GM19238 (cell line): ENCODE results near the gene AKAP13.
"Not testable (repeated sequence)": the region's sequence is repeated elsewhere in the genome, so short reads cannot be mapped to it uniquely, and the experiment has no call there.

Experiments used
- DNase-seq: peaks from one replicate; pipeline ENCODE4 v3.0.0; 2011; ENCODE audit warnings: low spot score; ENCODE audit not compliant: insufficient read length

AKAP13 gene

GRCh38 chr15:85441854-85442253, 61.5 kb downstream of the AKAP13 start:
- DNase-seq, result not testable (repeated sequence)

- DNase-seq, result no peak
Measured at GRCh38 chr15:85443046-85443445, 62.6 kb downstream of the AKAP13 start.

DNA sequence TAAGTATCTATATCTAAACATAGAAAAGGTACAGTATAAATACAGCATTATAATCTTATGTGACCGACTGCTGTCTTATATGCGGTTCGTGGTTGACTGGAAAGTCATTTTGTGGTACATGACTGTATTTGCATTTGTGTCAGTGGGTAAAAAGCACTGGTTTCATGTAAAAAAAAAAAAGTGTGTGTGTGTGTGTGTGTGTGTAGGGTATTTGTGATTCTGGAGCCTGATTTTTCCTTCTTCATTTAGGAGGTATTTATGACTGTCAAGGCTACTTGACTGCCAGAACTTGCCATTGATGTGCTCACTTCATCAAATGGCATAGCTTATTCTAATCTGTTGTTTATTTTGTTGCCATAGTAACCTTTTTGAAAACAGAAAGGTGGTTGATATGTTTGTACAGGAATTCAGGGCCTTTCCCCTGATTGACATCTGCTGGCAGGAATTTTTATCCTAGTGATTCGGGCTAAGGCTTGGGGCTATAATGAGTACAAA, 63.2 kb downstream of the AKAP13 start:
- DNase-seq, result no peak

DNA sequence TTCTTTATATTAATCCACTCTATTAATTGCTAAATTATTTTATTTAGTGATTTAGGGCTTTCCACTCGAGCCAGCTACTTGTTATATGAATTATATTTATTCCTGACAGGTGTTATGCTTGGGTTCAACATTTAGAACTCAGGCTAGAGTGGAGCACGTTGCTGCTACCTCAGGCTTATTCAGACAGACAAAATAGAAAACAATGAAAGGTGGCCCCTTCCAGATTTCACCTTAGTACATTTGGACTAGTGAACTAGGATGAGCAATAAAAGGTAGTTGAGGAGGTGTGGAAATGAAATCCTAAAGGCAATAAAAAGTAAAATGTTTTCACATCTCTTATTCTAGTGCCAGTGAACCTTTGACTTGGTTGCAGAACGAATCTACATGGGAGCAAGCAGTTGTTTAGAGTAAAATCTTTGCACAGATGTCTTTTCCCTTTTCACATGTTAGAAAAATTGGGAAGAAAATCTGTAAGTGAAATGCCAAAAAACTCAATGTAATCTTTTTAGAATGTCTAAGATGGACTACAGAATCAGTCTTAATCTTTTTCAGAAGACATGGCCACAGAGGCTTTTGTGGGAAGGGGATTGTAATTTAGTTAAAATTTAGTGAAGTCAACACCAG, 63.8 kb downstream of the AKAP13 start:
- DNase-seq, result no peak

DNA sequence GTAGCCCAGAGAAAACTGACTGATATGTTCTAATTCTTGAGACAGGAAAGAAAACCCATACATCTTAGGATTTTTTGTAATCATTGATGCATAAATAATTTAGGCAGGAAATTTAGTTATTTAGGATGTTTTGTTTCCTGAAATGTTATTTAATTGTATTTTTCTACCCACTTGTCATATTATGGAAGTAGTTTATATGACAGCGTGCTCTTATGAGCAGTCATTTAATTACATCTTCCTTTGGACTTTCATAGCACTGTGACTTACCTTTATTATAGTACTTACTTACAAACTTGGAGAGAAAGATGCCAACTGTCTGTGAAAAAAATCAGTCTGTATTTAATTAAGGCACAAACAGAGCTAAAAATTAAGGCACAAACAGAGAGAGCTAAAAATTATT, 65.0 kb downstream of the AKAP13 start:
- no peak for DNase-seq

GRCh38 chr15:85451099-85451700, 70.8 kb downstream of the AKAP13 start:
- DNase-seq, result no peak

DNA sequence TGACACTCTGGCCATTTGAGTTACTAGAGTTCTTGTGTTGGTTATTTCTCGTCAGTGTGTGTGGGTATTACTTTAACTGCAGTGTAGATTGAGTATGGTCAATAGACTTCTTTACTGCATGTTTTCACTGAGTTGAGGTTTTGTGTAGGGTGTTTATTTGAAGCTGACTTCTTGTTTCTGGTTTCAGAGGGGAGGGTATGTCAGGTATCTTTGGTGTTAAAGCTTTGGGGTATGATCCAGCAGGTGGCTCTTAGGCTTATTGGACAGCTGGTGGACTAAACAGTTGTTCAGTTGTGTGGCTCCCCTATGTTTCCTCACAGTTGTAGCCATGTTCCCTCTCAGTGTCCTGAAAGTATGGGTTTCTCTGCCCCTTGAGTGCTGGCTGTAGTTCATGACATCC, 72.0 kb downstream of the AKAP13 start:
- DNase-seq, result no peak

GRCh38 chr15:85453144-85453872, 72.9 kb downstream of the AKAP13 start:
- no peak for DNase-seq

- no peak for DNase-seq
Measured at GRCh38 chr15:85454403-85454802, 74.0 kb downstream of the AKAP13 start.

- DNase-seq, result no peak
Measured at GRCh38 chr15:85455891-85456290, 75.5 kb downstream of the AKAP13 start.

GRCh38 chr15:85456798-85457197, 76.4 kb downstream of the AKAP13 start:
- no peak for DNase-seq

- peak; percentile 23 for DNase-seq
Measured at GRCh38 chr15:85457392-85457968, 77.1 kb downstream of the AKAP13 start.

- no peak for DNase-seq
Measured at GRCh38 chr15:85458764-85459163, 78.4 kb downstream of the AKAP13 start.

DNA sequence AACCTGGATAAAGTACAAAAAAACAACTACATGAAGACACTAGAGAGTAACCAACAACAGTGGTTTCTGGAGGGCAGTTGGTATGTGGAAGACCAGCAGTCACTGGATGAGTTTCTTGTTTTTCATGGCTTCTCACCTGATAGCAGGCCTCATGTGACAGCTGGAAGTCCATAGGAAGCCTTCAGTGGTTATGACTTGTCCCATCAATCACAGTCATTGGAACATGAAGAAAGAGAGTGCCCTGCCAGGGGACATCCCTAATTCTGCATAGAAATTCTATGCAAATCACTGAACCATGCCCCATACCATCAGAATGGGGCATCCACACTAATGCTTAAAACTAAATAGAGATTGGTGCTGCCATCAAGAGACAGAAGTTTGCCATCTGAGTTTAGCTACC, 81.6 kb downstream of the AKAP13 start:
- no peak for DNase-seq

- no peak for DNase-seq
Measured at GRCh38 chr15:85463276-85463892, 83.0 kb downstream of the AKAP13 start.

DNA sequence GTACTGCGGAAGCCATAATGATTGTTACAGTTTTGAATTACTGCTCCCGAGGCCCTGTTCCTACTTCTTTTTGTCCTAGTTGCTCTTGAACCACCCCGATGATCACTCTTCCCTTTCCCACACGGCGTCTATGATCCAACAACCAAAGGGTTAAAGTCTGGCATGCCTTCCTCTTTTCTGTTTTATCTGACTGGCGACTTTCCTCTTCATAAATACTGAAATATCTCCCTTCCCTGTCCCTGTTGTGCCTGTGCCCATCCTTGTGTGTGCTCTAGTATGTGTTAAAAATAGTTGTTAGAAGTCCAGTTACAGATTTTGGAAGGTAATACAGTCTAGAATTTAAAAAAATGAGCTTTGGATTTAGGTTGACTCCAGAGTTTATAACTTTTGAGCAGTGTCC, 83.6 kb downstream of the AKAP13 start:
- DNase-seq, result no peak

DNA sequence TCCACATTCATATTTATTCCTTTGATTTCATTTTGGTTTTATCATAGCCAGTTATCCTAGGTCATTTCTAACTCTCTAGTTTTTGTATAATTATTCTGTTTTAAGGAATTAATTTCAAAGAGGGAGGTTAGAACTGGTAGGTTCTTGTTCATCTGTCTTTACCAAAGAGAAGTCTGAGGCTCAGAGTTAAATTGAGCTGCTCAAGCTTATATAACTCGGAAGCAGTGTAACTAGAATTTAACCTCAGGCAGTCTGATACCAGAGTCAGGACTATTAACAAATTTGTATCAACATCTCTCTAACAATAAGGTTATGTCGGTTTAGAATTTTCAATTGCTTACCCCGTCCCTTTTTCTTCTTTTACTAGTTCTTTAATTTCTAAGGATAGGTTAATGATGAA, 84.1 kb downstream of the AKAP13 start:
- no peak for DNase-seq

DNA sequence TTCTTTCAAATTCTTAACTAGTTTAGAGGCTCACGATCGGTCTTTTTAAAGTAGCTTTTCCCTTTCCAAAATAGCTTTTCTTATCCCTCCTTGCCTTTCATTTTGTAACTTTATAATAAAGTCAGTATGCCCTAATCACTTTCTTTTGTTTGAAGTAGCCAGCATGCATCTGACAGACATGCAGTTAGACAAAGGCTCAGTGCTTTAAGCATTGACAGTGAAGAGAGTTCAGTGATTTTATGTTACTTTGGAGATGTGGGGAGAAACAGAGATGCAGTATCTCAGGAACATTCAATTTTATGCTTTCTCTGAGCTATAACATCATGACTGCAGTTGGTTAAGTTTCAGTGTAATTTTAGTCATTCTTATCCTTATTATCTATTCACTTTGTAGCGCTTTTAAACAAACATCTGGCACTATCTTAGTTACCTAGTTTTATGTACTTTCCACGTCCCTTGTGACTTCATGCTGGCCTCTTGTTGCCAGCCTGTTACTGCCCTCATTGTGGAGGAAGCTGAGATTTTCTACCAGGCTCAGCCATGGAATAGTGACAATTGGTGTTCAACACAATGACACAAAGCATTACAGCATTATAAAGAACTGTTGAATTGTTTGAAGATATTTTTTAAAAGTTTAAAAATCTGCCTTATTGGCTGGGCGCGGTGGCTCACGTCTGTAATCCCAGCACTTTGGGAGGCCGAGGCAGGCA, 90.3 kb downstream of the AKAP13 start:
- DNase-seq, result no peak

GRCh38 chr15:85472349-85472748, 91.9 kb downstream of the AKAP13 start:
- no peak for DNase-seq

GRCh38 chr15:85473455-85473854, 93.1 kb downstream of the AKAP13 start:
- no peak for DNase-seq

- DNase-seq, result no peak
Measured at GRCh38 chr15:85474700-85475316, 94.4 kb downstream of the AKAP13 start.
